Body of pancreas (tissue), 4 donors: Measurements from ENCODE around the gene GTF2E1. TPM values are rescaled to one million over a fixed set of nuclear protein-coding genes. Genes with fewer than 3 reads are reported as not detected.
"Not testable (repeated sequence)": the region's sequence is repeated elsewhere in the genome, so short reads cannot be mapped to it uniquely, and the experiment has no call there.

Experiments
- ATAC-seq: fragments of 150-250 bp; one replicate; pipeline ENCODE4 v1.9.1; 2016
- DNase-seq, 4 donors: peaks; one replicate each; pipeline ENCODE4 v3.0.0-alpha.2; 2019
- H3K27ac ChIP-seq, 4 donors: fragments of 200-600 bp; sonication (generic); 1 replicate in 3 of 4; 2 replicates in 1 of 4; pipeline versions ENCODE4 v1.5.1 to v1.6.1; 2016 to 2019; ENCODE audit warnings: mild to moderate bottlenecking in 1 of 4, mixed read lengths in 1 of 4, moderate library complexity in 1 of 4
- H3K27me3 ChIP-seq, 2 donors: fragments of 200-600 bp; sonication (generic); one replicate each; pipeline ENCODE4 v1.6.0; 2016; ENCODE audit warnings: mild to moderate bottlenecking in 1 of 2
- H3K36me3 ChIP-seq, 2 donors: fragments of 200-600 bp; sonication (generic); replicated peaks in 1 of 2; 2 replicates each; pipeline ENCODE4 v1.5.1; 2016; ENCODE audit warnings: low read depth in 2 of 2; ENCODE audit not compliant: insufficient read depth in 1 of 2
- H3K4me1 ChIP-seq: fragments of 200-600 bp; sonication (generic); one replicate; pipeline ENCODE4 v1.6.0; 2016
- H3K4me3 ChIP-seq, 2 donors: fragments of 200-600 bp; sonication (generic); 1 replicate in 1 of 2; 2 replicates in 1 of 2; pipeline ENCODE4 v1.5.1; 2016 to 2019
- H3K9me3 ChIP-seq, 3 donors: fragments of 200-600 bp; sonication (generic); 1 replicate in 2 of 3; 2 replicates in 1 of 3; pipeline ENCODE4 v1.5.1; 2016
- POLR2A ChIP-seq, 3 donors: fragments of 450-650 bp; IDR thresholded peaks; one replicate each; pipeline ENCODE4 v1.6.1; 2016; ENCODE audit warnings: antibody characterized with exemption in 3 of 3, mild to moderate bottlenecking in 2 of 3
- WGBS, 2 donors: methylation state at CpG; one replicate each; pipeline ENCODE4 v1.1.5; 2017; 5-methylcytosine and 5-hydroxymethylcytosine counted together
- intact Hi-C: fragments of 100-400 bp; cut with DNase I; formaldehyde crosslinking; loops from one replicate; pipeline ENCODE4 v1.15.1; 2023
- total RNA-seq, 2 donors: library from RNA; depleted of rRNA; stranded (reverse); fragments of >200 nt; gene quantifications; one replicate each; pipeline ENCODE4 v1.1.0, GENCODE V29; 2016
- TF ChIP-seq, protein P1 (sequence below), 7 experiments: fragments of 450-650 bp in 4 of 7; fragments of 200-600 bp in 3 of 7; sonication (generic) in 3 of 7; IDR thresholded peaks; one replicate each; pipeline ENCODE4 v1.5.1; 2016 to 2019; ENCODE audit warnings: antibody characterized with exemption in 7 of 7

GTF2E1 gene
- total RNA-seq, 2 donors from 2014 or later = 3.6 to 5.9 TPM

DNA sequence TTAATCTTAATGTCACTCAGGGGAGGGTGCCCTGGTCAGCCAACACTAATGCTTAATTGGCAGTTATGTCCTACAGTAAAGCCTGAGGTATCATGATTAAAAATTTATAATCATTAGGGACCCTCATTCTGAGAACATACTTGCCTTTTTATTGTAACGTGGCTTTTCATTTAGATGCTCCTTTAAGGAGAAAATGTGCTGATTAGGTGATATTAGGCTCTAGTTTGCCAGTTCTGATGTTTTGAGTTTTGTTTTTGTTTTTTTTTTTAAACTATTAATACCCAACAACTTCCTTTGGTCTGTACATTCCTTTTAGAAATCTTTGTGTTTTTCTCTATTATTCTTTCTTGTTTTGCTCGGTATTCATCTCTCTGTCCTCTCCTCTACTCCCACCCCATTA, 10.3 kb downstream of the GTF2E1 start:
- H3K4me1 ChIP-seq = peaks cover 4% of the 10 kb centered on the region
- no peaks in the 10 kb centered on the region for H3K27me3 ChIP-seq
- no peak overlapping the region for H3K27ac ChIP-seq
- DNase-seq (no peak), ATAC-seq (no peak)
- no peak overlapping the region for H3K4me3 ChIP-seq
- no peaks in the 10 kb centered on the region for H3K9me3 ChIP-seq
- peaks cover 0 to 3% of the 10 kb centered on the region in 2 donors for H3K36me3 ChIP-seq
- TF ChIP-seq, protein P1, sequence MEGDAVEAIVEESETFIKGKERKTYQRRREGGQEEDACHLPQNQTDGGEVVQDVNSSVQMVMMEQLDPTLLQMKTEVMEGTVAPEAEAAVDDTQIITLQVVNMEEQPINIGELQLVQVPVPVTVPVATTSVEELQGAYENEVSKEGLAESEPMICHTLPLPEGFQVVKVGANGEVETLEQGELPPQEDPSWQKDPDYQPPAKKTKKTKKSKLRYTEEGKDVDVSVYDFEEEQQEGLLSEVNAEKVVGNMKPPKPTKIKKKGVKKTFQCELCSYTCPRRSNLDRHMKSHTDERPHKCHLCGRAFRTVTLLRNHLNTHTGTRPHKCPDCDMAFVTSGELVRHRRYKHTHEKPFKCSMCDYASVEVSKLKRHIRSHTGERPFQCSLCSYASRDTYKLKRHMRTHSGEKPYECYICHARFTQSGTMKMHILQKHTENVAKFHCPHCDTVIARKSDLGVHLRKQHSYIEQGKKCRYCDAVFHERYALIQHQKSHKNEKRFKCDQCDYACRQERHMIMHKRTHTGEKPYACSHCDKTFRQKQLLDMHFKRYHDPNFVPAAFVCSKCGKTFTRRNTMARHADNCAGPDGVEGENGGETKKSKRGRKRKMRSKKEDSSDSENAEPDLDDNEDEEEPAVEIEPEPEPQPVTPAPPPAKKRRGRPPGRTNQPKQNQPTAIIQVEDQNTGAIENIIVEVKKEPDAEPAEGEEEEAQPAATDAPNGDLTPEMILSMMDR (IDR thresholded peaks at IDR 0.05) = no peak
- WGBS, 2 donors = 89 to 99% methylated on average over 2 of the region's 2 CpGs
- intact Hi-C loops = loop anchor here (10.0 kb wide), 1 partner anchor 78 kb away; no protein-coding TSS in a partner anchor

DNA sequence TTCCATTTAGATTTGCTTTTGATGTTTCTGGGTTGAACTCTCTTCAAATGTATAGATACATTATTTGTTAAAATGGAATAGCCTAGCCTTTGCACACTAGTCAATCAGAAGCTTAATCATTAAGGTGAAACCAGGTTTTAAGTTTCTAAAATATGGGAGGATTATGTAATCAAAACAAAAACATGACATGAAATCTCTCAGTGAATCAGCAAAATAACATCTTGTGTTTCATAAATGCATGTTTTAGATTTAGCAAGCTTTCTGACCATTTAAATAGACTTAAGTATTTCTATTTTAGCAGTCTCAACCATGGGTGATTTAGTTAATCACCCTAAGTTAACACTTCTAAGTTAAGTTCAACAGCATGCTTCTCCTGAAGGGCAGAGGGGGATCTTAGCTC, 11.3 kb downstream of the GTF2E1 start:
- no peaks in the 10 kb centered on the region for H3K27me3 ChIP-seq
- intact Hi-C loops = loop anchor here (10.0 kb wide), 1 partner anchor 79 kb away; no protein-coding TSS in a partner anchor
- peaks cover 4% of the 10 kb centered on the region for H3K4me1 ChIP-seq
- no peak overlapping the region for H3K27ac ChIP-seq
- H3K9me3 ChIP-seq = no peaks in the 10 kb centered on the region
- ATAC-seq (no peak), DNase-seq (no peak)
- TF ChIP-seq, protein P1 (IDR thresholded peaks at IDR 0.05) = no peak
- TF ChIP-seq POLR2A (IDR thresholded peaks at IDR 0.05) = no peak
- H3K4me3 ChIP-seq = no peak overlapping the region
- peaks cover 0 to 3% of the 10 kb centered on the region in 2 donors for H3K36me3 ChIP-seq

DNA sequence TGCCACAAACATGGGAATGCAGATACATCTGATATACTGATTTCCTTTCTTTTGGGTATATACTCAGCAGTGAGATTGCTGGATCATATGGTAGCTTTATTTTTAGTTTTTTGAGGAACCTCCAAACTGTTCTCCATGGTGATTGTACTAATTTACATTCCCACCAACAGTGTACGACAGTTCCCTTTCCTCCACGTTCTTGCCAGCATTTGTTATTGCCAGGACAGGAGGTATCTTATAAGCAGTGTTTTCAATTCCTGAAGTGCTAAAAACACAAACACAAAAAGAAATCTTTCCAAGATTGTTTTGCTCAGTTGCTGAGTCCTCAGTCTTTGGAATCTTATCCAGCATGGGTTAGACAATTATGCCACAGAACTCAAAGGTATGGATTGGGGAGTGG, 13.5 kb downstream of the GTF2E1 start:
- 79 to 90% methylated on average over 2 of the region's 2 CpGs for WGBS, 2 donors
- no peak overlapping the region for H3K27ac ChIP-seq
- no peaks in the 10 kb centered on the region for H3K27me3 ChIP-seq
- TF ChIP-seq POLR2A (IDR thresholded peaks at IDR 0.05) = no peak
- TF ChIP-seq, protein P1 (IDR thresholded peaks at IDR 0.05) = no peak
- H3K36me3 ChIP-seq = no peaks in the 10 kb centered on the region
- no peaks in the 10 kb centered on the region for H3K9me3 ChIP-seq
- ATAC-seq (no peak), DNase-seq (no peak)
- intact Hi-C loops = loop anchor here (10.0 kb wide), 1 partner anchor 81 kb away; no protein-coding TSS in a partner anchor
- peaks cover 4% of the 10 kb centered on the region for H3K4me1 ChIP-seq
- H3K4me3 ChIP-seq = no peak overlapping the region

DNA sequence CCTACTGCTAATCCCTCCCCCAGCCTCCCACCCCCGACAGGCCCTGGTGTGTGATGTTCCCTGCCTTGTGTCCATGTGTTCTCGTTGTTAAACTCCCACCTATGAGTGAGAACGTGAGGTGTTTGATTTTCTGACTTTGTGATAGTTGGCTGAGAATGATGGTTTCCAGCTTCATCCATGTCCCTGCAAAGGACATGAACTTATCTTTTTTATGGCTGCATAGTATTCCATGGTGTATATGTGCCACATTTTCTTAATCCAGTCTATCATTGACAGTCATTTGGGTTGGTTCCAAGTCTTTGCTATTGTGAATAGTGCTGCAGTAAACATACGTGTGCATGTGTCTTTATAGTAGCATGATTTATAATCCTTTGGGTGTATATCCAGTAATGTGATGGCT, 16.0 kb downstream of the GTF2E1 start:
- intact Hi-C loops = loop anchor here (10.0 kb wide), 1 partner anchor 84 kb away; no protein-coding TSS in a partner anchor
- WGBS, 2 donors = 72 to 78% methylated on average over 4 of the region's 4 CpGs

DNA sequence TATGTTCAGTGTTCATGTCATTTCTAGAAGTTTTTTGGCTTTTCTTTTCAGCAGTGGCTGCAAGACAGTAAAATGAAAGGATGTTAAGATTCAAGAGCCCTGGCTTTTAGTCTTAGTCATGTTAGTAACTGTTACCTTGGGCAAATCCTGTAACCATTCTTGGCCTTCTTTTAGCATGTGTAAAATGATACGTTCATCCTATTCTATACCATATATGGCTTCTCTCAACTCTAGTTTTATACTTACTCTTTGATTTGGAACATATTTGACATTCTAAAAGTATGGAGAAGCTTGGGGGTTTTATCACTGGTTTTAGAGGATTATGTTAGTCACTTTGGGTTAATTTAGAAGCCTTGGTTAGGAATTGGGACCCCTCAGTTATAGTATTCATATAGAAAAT, 20.1 kb downstream of the GTF2E1 start:
- Histone ChIP-seq H3K27ac (no peak overlapping the region), H3K4me3 (no peak overlapping the region), H3K9me3 (no peaks in the 10 kb centered on the region), H3K4me1 (peaks cover 13% of the 10 kb centered on the region), H3K36me3 (no peaks in the 10 kb centered on the region), H3K27me3 (no peaks in the 10 kb centered on the region)
- 89 to 92% methylated on average over 1 of the region's 1 CpG for WGBS, 2 donors
- ATAC-seq (no peak), DNase-seq (no peak)
- TF ChIP-seq, protein P1 (IDR thresholded peaks at IDR 0.05) = no peak
- TF ChIP-seq POLR2A (IDR thresholded peaks at IDR 0.05) = no peak
- intact Hi-C loops = no loop called here

More for the DNA sequence above, 16.0 kb downstream of the GTF2E1 start:
- H3K27me3 ChIP-seq, ATAC-seq, H3K4me3 ChIP-seq, H3K4me1 ChIP-seq, DNase-seq, H3K9me3 ChIP-seq, H3K27ac ChIP-seq, H3K36me3 ChIP-seq: not testable (repeated sequence)
